Activated CD8-positive, alpha-beta memory T cell treated with anti-CD3 and anti-CD28 coated beads for 24 hours (primary cell): ENCODE measurements around the gene COPG2.
"Not testable (repeated sequence)": the region's sequence is repeated elsewhere in the genome, so short reads cannot be mapped to it uniquely, and the experiment has no call there.

ENCODE experiments used
- DNase-seq: peaks from one replicate; pipeline ENCODE4 v3.0.0-alpha.2; 2020

The COPG2 gene

DNA sequence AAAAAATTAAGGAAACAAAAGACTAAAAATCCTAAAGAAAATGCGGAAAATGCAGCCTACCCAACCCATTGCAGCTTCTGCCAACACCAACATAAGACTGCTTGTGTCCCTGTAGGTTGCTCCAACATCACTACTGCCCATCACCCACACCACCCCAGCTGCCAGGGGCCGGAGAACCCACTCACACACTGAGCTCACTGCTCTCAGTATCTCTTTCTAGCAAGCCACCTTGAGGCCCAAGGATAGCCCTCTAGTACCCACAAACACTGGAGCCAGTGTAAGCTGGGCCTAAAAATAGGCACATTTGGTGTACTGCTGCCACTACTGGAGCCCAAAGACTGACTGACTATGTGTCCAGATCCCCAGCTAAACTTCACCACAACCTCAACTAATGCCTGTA, 109.4 kb downstream of the COPG2 start:
- no peak for DNase-seq

GRCh38 chr7:130554481-130554880, 114.1 kb downstream of the COPG2 start:
- no peak for DNase-seq

GRCh38 chr7:130553398-130554029, 115.0 kb downstream of the COPG2 start:
- DNase-seq, result no peak

GRCh38 chr7:130544356-130544755, 124.2 kb downstream of the COPG2 start:
- DNase-seq, result no peak

GRCh38 chr7:130543487-130544010, 125.0 kb downstream of the COPG2 start:
- DNase-seq, result no peak

GRCh38 chr7:130542297-130542696, 126.3 kb downstream of the COPG2 start:
- DNase-seq, result not testable (repeated sequence)

GRCh38 chr7:130541287-130541686, 127.3 kb downstream of the COPG2 start:
- not testable (repeated sequence) for DNase-seq

DNA sequence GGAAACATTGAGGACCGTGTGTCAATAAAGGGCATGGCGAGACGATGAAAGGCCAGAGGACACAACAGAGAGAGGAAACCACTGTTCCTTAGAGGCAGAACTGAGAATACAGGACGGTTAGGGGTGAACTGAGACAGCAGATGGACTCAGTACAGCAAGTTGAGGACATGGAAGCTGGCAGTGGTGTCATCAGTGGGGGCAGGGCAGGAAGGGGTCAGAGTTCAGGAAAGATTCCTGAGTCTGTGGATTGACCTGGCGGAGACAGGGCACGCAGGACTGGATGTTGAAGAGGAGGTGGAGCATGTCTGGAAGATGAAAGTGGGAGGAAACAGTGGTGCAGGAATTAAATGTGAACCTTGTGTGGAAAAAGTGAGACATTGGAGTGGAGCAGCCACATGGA, 130.7 kb downstream of the COPG2 start:
- not testable (repeated sequence) for DNase-seq

DNA sequence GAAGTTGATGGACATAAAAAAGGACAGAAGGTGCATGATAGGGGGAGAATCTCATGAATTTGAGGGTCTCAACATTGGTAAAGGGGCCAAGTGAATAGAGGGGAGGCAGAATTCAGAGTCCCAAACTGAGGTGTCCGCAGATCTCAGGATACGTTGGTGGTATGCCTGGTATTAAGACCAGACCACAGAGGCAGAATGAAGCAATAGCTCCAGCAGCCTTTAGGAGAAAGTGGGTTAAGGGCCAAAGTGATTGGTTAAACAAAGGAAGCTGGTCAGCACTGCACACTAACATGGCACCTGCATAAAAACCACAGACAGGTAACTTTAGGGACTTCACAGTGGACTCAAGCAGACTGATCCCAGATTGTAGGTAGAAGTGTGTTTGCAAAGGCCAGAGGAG, 139.1 kb downstream of the COPG2 start:
- DNase-seq, result no peak

GRCh38 chr7:130527752-130528355, 140.7 kb downstream of the COPG2 start:
- not testable (repeated sequence) for DNase-seq

DNA sequence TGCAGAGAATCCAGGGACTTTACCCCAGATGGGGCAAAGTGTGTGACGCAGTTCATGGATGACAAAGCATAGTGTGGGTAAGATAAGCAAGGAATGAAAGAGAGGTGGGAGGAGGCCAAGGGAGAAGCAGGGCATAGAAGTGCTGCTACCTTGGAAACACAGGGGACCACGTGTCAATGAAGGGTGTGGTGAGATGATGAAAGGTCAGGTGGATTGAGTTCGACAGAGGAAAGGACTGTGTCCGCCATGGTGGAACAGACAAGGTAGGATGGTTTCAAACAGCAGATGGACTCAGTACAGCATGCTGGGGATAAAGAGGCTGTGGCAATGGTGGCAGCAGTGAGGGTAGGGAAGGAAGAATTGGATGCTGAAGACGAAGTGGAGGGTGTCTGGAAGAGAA, 143.9 kb downstream of the COPG2 start:
- DNase-seq, result no peak

DNA sequence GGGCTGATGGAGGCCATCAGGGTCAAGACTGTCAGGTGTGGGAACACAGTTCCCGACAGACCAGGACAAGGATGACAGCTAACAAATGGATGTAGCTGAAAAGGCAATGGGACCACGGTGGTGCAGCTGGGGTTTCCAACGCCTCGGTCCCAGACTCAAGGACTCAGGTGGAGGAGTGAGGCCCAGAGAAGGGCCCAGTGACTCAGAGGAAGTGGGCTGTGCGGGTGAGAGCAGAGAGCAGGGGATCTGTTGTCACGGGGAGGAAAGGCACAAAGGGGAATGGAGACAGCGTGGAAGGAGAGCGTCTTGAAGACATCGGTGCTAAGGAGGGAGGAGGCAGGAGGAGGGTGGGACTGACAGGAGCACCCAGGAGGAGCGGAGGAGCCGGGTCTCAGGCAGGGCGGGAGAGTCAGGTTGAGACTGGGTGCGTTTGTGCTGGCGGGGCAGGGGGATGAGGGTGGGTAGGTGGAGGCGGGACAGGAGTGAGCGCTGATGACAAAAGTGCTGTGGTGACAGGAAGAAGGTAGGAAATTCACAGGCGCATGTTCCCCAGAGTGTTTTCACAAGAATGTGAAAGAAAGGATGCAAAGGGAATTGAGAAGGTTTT, 144.9 kb downstream of the COPG2 start:
- DNase-seq, result not testable (repeated sequence)

- no peak for DNase-seq
Observed at GRCh38 chr7:130521258-130521951, 147.1 kb downstream of the COPG2 start.

GRCh38 chr7:130515315-130516040, 153.1 kb downstream of the COPG2 start:
- DNase-seq, result no peak

DNA sequence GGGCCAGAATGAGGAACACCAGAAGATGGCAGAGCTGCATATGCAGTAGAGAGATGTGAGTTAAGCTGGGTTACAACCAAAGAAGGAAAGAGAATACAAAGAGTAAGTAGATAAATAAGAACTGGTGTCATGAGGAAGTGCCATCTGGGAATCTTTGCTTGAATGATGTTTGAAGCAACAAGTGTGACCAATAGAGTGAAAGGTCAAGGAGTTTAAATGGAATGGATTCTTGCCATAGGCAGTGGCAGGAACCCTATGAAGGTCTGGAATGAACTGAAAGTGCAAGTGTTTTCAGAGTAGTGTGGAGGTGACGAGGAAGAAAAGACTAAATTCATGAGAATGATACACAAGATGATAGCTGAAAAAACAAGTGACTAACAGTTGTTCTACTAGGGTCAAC, 155.1 kb downstream of the COPG2 start:
- no peak for DNase-seq

- not testable (repeated sequence) for DNase-seq
Observed at GRCh38 chr7:130512038-130512437, 156.5 kb downstream of the COPG2 start.

- DNase-seq, result no peak
Observed at GRCh38 chr7:130506358-130506757, 162.2 kb downstream of the COPG2 start.

GRCh38 chr7:130505753-130506152, 162.8 kb downstream of the COPG2 start:
- no peak for DNase-seq

DNA sequence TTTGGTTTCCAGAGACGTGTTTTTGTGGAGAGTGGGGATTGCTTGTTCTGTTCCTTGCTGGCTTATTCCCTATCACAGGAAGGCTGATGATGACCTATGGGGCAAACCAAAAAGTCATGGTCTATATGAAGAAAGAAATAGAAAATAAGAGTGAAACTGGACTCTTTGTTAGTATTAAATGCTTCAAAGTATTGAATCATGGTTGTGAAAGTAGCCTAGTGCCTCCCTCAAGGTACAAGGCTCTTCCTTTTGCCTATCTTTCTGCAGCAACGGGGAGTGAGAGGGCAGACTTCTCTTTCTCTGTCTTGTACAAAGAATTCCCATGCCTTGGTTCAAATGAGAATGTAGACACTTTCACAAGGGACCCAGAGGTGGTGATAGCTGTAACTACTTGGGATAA, 167.6 kb downstream of the COPG2 start:
- no peak for DNase-seq

- DNase-seq, result no peak
Observed at GRCh38 chr7:130500463-130500862, 168.1 kb downstream of the COPG2 start.

GRCh38 chr7:130494431-130494858, 174.1 kb downstream of the COPG2 start:
- no peak for DNase-seq

DNA sequence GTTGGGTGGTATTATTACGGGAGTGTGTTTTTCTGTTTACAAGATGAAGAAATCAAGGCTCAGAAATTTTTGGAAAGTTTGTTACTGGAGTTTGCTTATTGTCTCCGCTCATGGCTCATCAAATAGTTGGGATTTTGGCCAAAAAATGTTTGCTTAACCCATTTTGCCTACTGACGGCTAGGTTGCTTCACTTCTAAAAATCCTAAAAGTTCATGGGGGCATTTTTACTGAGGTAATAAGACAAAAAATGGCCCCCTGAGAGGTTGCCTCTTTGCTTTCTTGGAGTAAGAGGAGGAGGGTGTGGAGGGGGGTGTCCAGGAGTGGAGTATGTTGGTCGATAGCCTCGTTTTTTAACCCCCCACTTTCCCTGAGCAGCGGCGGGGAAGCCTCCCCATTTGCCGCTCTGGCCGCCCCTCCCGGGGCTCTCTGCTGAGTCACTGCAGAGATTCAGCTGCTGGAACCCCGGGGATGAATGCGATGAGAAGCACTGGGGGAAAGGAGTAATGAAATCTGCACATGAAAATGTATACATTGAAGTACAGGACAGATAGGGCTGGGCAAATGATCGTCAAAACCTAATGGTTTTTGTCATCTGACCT, 175.2 kb downstream of the COPG2 start:
- DNase-seq, result no peak
